HCT116 (cell line): ENCODE results near the gene GPR45. TPM values are rescaled to one million over a fixed set of nuclear protein-coding genes. Genes with fewer than 3 reads are reported as not detected.

ENCODE experiments used
- ATAC-seq: fragments of 200-7000 bp; cut with Tn5 transposase; 2 replicates; pipeline ENCODE4 v1.9.1; 2020; ENCODE audit warnings: mild to moderate bottlenecking, moderate library complexity
- BruUV-seq: library from RNA; stranded (reverse); fragments of 400-500 nt; replicated peaks from 2 replicates; lab custom pipeline; 2021; lab: Mats Ljungman, UMichigan
- CTCF ChIA-PET: fragments of 300-600 bp; sonication (Branson Sonifier 250); formaldehyde crosslinking; loops from one replicate; lab custom pipeline; 2021; ENCODE audit warnings: antibody characterized with exemption; lab: Charles Lee
- POLR2A ChIA-PET: fragments of 300-600, 350-600 bp; sonication (Branson Sonifier 250); formaldehyde crosslinking; loops from one replicate; lab custom pipeline; 2021; ENCODE audit warnings: antibody characterized with exemption; lab: Charles Lee
- RAD21 ChIA-PET, 2 experiments: fragments of 300-600 bp; sonication (Branson Sonifier 250); formaldehyde crosslinking; loops; one replicate each; lab custom pipeline; 2023; ENCODE audit warnings: low total read pairs in 2 of 2; ENCODE audit not compliant: uncharacterized antibody in 2 of 2, unreplicated experiment in 2 of 2, low non-redundant PET in 1 of 2; lab: Charles Lee
- DNase-seq: peaks from one replicate; pipeline ENCODE4 v3.0.0-alpha.2; 2010; ENCODE audit warnings: low read depth, low spot score
- H2AFZ ChIP-seq: fragments of 200-600 bp; shearing (Covaris generic), sonication (generic); 2 replicates; pipeline ENCODE4 v1.6.1; 2017; ENCODE audit warnings: low read depth, mixed run types, mixed read lengths, antibody characterized with exemption, low read length; ENCODE audit not compliant: poor library complexity, severe bottlenecking
- H3K27ac ChIP-seq: 2 replicates; pipeline ENCODE4 v1.5.1; 2012; ENCODE audit warnings: low read depth, low read length
- H3K27me3 ChIP-seq: fragments of 200-600 bp; sonication (generic); 2 replicates; pipeline ENCODE4 v1.6.1; 2016; ENCODE audit warnings: mixed run types, low read length, mixed read lengths; ENCODE audit not compliant: insufficient read depth
- H3K36me3 ChIP-seq, 2 experiments: fragments of 200-500 bp in 1 of 2; fragments of 200-600 bp in 1 of 2; sonication (Bioruptor generic) in 1 of 2; sonication (generic) in 1 of 2; 2 replicates each; pipeline versions ENCODE4 v1.5.1 to v1.6.1; 2014 to 2016; ENCODE audit warnings: low read length in 2 of 2, inconsistent platforms in 1 of 2, mixed read lengths in 1 of 2, mixed run types in 1 of 2; ENCODE audit not compliant: insufficient read depth in 2 of 2, control insufficient read depth in 1 of 2
- H3K4me1 ChIP-seq, 2 experiments: fragments of 200-600 bp in 1 of 2; sonication (generic) in 1 of 2; 2 replicates each; pipeline versions ENCODE4 v1.5.1 to v1.6.1; 2012 to 2017; ENCODE audit warnings: low read length in 2 of 2, inconsistent platforms in 1 of 2, mild to moderate bottlenecking in 1 of 2, mixed read lengths in 1 of 2, mixed run types in 1 of 2, moderate library complexity in 1 of 2; ENCODE audit not compliant: insufficient read depth in 2 of 2, control insufficient read depth in 1 of 2
- H3K4me2 ChIP-seq: fragments of 200-600 bp; sonication (generic); 2 replicates; pipeline ENCODE4 v1.6.1; 2017; ENCODE audit warnings: mixed run types, low read length, mixed read lengths
- H3K4me3 ChIP-seq, 2 experiments: fragments of 200-600 bp in 1 of 2; sonication (generic) in 1 of 2; replicated peaks in 1 of 2; 2 replicates each; pipeline ENCODE4 v1.5.1; 2011 to 2016; ENCODE audit warnings: low read length in 2 of 2, control low read depth in 1 of 2, low read depth in 1 of 2, mild to moderate bottlenecking in 1 of 2, mixed read lengths in 1 of 2, mixed run types in 1 of 2
- H3K79me2 ChIP-seq: fragments of 200-600 bp; sonication (generic); 2 replicates; pipeline ENCODE4 v1.6.1; 2017; ENCODE audit warnings: mild to moderate bottlenecking, mixed run types, low read length, moderate library complexity, mixed read lengths; ENCODE audit not compliant: insufficient read depth
- H3K9ac ChIP-seq: fragments of 200-600 bp; sonication (generic); 2 replicates; pipeline ENCODE4 v1.6.1; 2016; ENCODE audit warnings: low read length, mixed read lengths
- H3K9me2 ChIP-seq: fragments of 200-600 bp; sonication (generic), shearing (Covaris generic); 2 replicates; pipeline ENCODE4 v1.6.1; 2017; ENCODE audit warnings: mixed run types, mild to moderate bottlenecking, moderate library complexity; ENCODE audit not compliant: insufficient read depth
- H3K9me3 ChIP-seq, 2 experiments: fragments of 200-500 bp in 1 of 2; fragments of 200-600 bp in 1 of 2; sonication (Bioruptor generic) in 1 of 2; sonication (generic) in 1 of 2; 2 replicates each; pipeline ENCODE4 v1.6.1; 2014 to 2017; ENCODE audit warnings: low read length in 2 of 2, mixed read lengths in 2 of 2, inconsistent platforms in 1 of 2, low read depth in 1 of 2, mild to moderate bottlenecking in 1 of 2, mixed run types in 1 of 2, moderate library complexity in 1 of 2; ENCODE audit not compliant: control insufficient read depth in 1 of 2, insufficient read depth in 1 of 2
- H4K20me1 ChIP-seq: fragments of 200-600 bp; sonication (generic), shearing (Covaris generic); 2 replicates; pipeline ENCODE4 v1.6.1; 2017; ENCODE audit warnings: mixed run types, mild to moderate bottlenecking, moderate library complexity; ENCODE audit not compliant: insufficient read depth
- CEBPB ChIP-seq: IDR thresholded peaks from 2 replicates; pipeline ENCODE4 v1.6.1; 2012; ENCODE audit warnings: low read depth
- EGR1 ChIP-seq: IDR thresholded peaks from 2 replicates; pipeline ENCODE4 v1.6.1; 2012; ENCODE audit warnings: low read depth
- ELF1 ChIP-seq: IDR thresholded peaks from 2 replicates; pipeline ENCODE4 v1.6.1; 2012; ENCODE audit warnings: low read depth, borderline replicate concordance
- EZH2 ChIP-seq: fragments of 200-600 bp; sonication (generic); IDR thresholded peaks from 2 replicates; pipeline ENCODE4 v1.6.1; 2017; ENCODE audit warnings: antibody characterized with exemption, mixed run types
- EZH2phosphoT487 ChIP-seq: fragments of 200-600 bp; IDR thresholded peaks from 2 replicates; pipeline ENCODE4 v1.6.1; 2018; ENCODE audit warnings: antibody characterized with exemption, borderline replicate concordance
- FOSL1 ChIP-seq: IDR thresholded peaks from 2 replicates; pipeline ENCODE4 v1.6.1; 2012; ENCODE audit warnings: low read depth
- MAX ChIP-seq: IDR thresholded peaks from 2 replicates; pipeline ENCODE4 v1.6.1; 2012
- RAD21 ChIP-seq: IDR thresholded peaks from 2 replicates; pipeline ENCODE4 v1.6.1; 2012; ENCODE audit warnings: low read depth, mild to moderate bottlenecking
- SIN3A ChIP-seq: IDR thresholded peaks from 2 replicates; pipeline ENCODE4 v1.6.1; 2012; ENCODE audit warnings: low read depth
- SP1 ChIP-seq: IDR thresholded peaks from 2 replicates; pipeline ENCODE4 v1.6.1; 2012; ENCODE audit warnings: low read depth
- SRF ChIP-seq: IDR thresholded peaks from 2 replicates; pipeline ENCODE4 v1.6.1; 2012; ENCODE audit warnings: low read depth
- TCF7L2 ChIP-seq: IDR thresholded peaks from 2 replicates; pipeline ENCODE4 v1.7.0; 2011; ENCODE audit warnings: borderline replicate concordance, inconsistent platforms; ENCODE audit not compliant: insufficient read depth, insufficient read length; ENCODE audit errors: extremely low read depth
- ZFX ChIP-seq: fragments of 450-650 bp; IDR thresholded peaks from 2 replicates; pipeline ENCODE4 v1.6.1; 2017
- ZNF274 ChIP-seq: fragments of 200-500 bp; sonication (Bioruptor generic); IDR thresholded peaks from 2 replicates; pipeline ENCODE4 v1.6.1; 2014; ENCODE audit warnings: mild to moderate bottlenecking, low read depth, low read length, inconsistent platforms
- intact Hi-C: fragments of 100-400 bp; cut with micrococcal nuclease; formaldehyde crosslinking; loops from 2 replicates; pipeline ENCODE4 v1.10.0; 2022
- total RNA-seq: library from RNA; stranded (reverse); gene quantifications from one replicate; pipeline ENCODE4 v1.2.1, GENCODE V29; 2021; ENCODE audit not compliant: unreplicated experiment
- TF ChIP-seq, protein P1 (sequence below): IDR thresholded peaks from 2 replicates; pipeline ENCODE4 v1.6.1; 2012
- TF ChIP-seq, protein P2 (sequence below): IDR thresholded peaks from 2 replicates; pipeline ENCODE4 v1.6.1; 2011; ENCODE audit warnings: mild to moderate bottlenecking, low read length, moderate library complexity; ENCODE audit not compliant: insufficient replicate concordance; ENCODE audit errors: extremely low read depth

The GPR45 gene
- total RNA-seq, 1 experiment from 2014 or later: 0.30 TPM

DNA sequence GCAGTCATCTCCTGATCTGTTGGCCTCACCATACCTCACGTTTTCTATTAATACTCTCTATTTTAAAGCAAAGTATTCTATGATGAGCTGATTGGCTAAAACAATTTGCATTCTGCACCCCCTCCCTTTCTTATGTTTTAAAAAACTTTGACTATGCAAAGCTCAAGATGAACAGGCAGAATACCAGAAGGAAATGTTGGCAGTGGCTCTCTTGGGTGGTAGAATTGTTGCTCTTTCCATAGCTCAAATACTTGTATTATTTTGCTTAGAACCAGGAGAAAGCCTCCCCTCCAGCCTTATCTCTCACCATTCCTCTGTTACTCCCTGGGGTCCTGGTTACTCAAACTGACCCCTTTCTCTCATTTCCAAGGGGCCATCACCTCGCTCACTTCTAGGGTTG is 14.4 kb downstream of the GPR45 start:
- no peak overlapping the region for H3K4me2 ChIP-seq
- no peak overlapping the region for H3K27ac ChIP-seq
- no peak for DNase-seq
- 0 out of 4 replicates have a peak, but pooled peaks cover 0 to 1% of the 10 kb centered on the region in 2 experiments for H3K4me1 ChIP-seq
- intact Hi-C loops: no loop called here
- no peaks in the 10 kb centered on the region for H3K9me3 ChIP-seq
- H3K9me2 ChIP-seq: no peaks in the 10 kb centered on the region
- H3K9ac ChIP-seq: no peak overlapping the region
- H3K4me3 ChIP-seq: no peak overlapping the region
- BruUV-seq: no TSS peak
- ATAC-seq: no peak
- POLR2A ChIA-PET: no interaction called here
- H3K27me3 ChIP-seq: no peaks in the 10 kb centered on the region
- no peaks in the 10 kb centered on the region for H3K36me3 ChIP-seq
- RAD21 ChIA-PET: no interaction called here
- no peaks in the 10 kb centered on the region for H3K79me2 ChIP-seq
- CTCF ChIA-PET: interaction anchor here (1.0 kb wide), 1 partner anchor 20 kb away, joined by 3 read pairs; no protein-coding TSS in a partner anchor
- TF ChIP-seq CEBPB (no peak), RAD21 (no peak), SP1 (no peak), ZFX (no peak), SIN3A (no peak), SRF (no peak), FOSL1 (no peak), ELF1 (no peak), ZNF274 (no peak)
- TF ChIP-seq, protein P1, sequence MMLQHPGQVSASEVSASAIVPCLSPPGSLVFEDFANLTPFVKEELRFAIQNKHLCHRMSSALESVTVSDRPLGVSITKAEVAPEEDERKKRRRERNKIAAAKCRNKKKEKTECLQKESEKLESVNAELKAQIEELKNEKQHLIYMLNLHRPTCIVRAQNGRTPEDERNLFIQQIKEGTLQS: no peak
- TF ChIP-seq, all 23 proteins: peak for 0
- Histone ChIP-seq H2AFZ (no peak overlapping the region), H4K20me1 (no peaks in the 10 kb centered on the region)

DNA sequence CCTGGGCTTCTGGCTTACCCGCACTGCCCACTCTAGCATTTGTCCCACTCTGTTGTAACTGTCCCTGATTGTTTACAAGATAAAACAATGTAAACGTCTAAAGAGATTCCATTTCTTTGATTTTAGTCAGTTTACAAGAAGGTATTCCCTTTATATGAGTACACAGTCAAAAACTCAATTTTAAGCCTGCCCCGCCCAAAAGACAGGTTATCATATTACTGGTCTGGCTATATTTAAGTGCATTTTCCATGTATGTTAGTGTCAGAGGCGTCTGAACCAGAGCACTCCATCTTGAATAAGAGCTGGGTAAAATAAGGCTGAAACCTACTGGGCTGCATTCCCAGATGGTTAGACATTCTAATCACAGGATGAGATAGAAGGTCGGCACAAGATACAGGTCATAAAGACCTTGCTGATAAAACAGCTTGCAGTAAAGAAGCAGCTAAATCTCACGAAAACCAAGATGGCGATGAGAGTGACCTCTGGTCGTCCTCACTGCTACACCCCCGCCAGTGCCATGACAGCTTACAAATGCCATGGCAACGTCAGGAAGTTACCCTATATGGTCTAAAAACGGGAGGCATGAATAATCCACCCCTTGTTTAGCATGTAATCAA is 15.0 kb downstream of the GPR45 start:
- Histone ChIP-seq H3K4me1 (0 out of 4 replicates have a peak, but pooled peaks cover 0 to 3% of the 10 kb centered on the region in 2 experiments), H3K4me2 (no peak overlapping the region), H3K36me3 (no peaks in the 10 kb centered on the region), H3K79me2 (no peaks in the 10 kb centered on the region), H2AFZ (no peak overlapping the region), H3K27me3 (no peaks in the 10 kb centered on the region), H3K27ac (no peak overlapping the region), H3K9ac (no peak overlapping the region), H3K4me3 (no peak overlapping the region), H3K9me3 (no peaks in the 10 kb centered on the region), H4K20me1 (no peaks in the 10 kb centered on the region), H3K9me2 (no peaks in the 10 kb centered on the region)
- ChIA-PET CTCF (interaction anchor here (0.6 to 1.0 kb wide), 2 partner anchors 16 to 21 kb away, joined by 3 read pairs; no protein-coding TSS in a partner anchor), POLR2A (interaction anchor here (0.6 kb wide), 1 partner anchor 18 kb away, joined by 4 read pairs; no protein-coding TSS in a partner anchor), RAD21 (no interaction called here)
- intact Hi-C loops: no loop called here
- no peak for TF ChIP-seq MAX
- TF ChIP-seq SIN3A: no peak
- TF ChIP-seq EGR1: no peak
- TF ChIP-seq, protein P2, sequence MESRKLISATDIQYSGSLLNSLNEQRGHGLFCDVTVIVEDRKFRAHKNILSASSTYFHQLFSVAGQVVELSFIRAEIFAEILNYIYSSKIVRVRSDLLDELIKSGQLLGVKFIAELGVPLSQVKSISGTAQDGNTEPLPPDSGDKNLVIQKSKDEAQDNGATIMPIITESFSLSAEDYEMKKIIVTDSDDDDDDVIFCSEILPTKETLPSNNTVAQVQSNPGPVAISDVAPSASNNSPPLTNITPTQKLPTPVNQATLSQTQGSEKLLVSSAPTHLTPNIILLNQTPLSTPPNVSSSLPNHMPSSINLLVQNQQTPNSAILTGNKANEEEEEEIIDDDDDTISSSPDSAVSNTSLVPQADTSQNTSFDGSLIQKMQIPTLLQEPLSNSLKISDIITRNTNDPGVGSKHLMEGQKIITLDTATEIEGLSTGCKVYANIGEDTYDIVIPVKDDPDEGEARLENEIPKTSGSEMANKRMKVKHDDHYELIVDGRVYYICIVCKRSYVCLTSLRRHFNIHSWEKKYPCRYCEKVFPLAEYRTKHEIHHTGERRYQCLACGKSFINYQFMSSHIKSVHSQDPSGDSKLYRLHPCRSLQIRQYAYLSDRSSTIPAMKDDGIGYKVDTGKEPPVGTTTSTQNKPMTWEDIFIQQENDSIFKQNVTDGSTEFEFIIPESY: no peak
- TF ChIP-seq TCF7L2: no peak
- TF ChIP-seq ZFX: no peak
- TF ChIP-seq EZH2phosphoT487: no peak
- TF ChIP-seq, protein P1: no peak
- TF ChIP-seq EZH2: no peak
- no peak for TF ChIP-seq SP1
- DNase-seq (no peak), ATAC-seq (no peak)
- no TSS peak for BruUV-seq
